Measurements from ENCODE around the gene CERK.
A peak's percentile ranks its signal among the peaks of the same experiment; 100 is the strongest.
"Not testable (repeated sequence)": the region's sequence is repeated elsewhere in the genome, so short reads cannot be mapped to it uniquely, and the experiment has no call there.

Gene CERK, protein sequence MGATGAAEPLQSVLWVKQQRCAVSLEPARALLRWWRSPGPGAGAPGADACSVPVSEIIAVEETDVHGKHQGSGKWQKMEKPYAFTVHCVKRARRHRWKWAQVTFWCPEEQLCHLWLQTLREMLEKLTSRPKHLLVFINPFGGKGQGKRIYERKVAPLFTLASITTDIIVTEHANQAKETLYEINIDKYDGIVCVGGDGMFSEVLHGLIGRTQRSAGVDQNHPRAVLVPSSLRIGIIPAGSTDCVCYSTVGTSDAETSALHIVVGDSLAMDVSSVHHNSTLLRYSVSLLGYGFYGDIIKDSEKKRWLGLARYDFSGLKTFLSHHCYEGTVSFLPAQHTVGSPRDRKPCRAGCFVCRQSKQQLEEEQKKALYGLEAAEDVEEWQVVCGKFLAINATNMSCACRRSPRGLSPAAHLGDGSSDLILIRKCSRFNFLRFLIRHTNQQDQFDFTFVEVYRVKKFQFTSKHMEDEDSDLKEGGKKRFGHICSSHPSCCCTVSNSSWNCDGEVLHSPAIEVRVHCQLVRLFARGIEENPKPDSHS

DNA sequence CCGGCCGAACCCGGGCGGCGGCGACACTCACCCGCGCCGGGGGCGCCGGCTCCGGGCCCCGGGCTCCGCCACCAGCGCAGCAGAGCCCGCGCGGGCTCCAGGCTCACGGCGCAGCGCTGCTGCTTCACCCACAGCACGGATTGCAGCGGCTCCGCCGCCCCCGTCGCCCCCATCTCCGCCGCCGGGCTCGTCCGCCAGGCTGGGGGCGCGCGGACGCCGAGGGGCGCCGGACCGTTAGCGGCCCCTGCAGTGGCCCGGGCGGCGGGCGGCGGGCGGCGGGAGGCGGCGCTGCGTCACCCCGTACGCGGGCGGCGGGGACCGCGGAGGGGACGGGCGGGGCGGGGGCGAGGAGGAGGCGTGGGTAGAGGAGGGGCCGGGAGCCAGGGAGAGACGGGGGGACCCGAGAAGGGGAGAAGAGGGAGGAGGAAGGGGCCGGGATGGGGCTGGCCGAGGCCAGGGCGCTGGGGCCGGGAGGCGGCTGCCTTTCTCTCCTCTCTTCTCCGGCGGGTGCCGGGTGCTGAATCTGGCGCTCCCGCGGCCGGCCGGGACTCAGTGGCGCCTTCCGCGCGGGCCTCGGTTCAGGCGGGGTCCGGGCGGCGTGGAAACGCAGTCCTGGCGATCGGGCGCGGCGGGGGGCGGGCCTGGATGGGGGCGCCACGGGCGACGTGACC is at the start of gene CERK:
Gene CERK, minus strand, starts transcription at position 277 of the 671 bp plus-strand sequence. Its CDS starts 104 bp downstream, at position 173.
- no peak for DNase-seq (ENCODE audit: low read depth, low spot score)
- peak within 1 kb of the TSS; percentile 79 for H3K9ac ChIP-seq (ENCODE audit: insufficient read length, low read depth)
- no peaks in the 10 kb centered on the region for H3K27me3 ChIP-seq (ENCODE audit: insufficient read depth, insufficient read length)
- H3K9me3 ChIP-seq (ENCODE audit: insufficient read depth, low read length), result no peaks in the 10 kb centered on the region
- peaks cover 11% of the 10 kb centered on the region for H3K36me3 ChIP-seq (ENCODE audit: insufficient read depth, insufficient read length, low read length)
- no peak for TF ChIP-seq SUZ12 (IDR thresholded peaks at IDR 0.05; ENCODE audit: extremely low read depth, insufficient read depth, insufficient read length)
- H3K4me3 ChIP-seq (ENCODE audit: insufficient read length, low read depth), result peak within 1 kb of the TSS; percentile 67
- H3K4me1 ChIP-seq (ENCODE audit: insufficient read depth, insufficient read length), result peaks cover 16% of the 10 kb centered on the region

DNA sequence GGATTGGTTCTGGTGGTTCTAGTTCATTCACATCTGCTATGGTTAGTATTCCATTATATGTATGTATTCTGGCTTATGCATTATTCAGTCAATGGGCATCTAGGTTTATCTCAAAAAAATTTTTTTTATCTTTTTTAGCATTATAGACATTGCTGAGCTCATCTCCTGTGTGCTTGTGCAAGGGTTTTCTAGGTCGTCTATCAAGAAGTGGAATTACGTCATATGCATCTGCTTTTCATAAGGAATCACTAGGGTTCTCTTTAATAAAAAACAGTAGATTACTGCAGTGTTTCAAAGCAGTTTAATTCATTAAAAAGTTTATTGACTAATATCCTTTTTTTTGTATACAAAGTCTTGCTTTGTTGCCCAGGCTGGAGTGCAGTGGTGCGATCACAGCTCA is 45.7 kb upstream of the CERK start:
- H3K9me3 ChIP-seq (ENCODE audit: insufficient read depth, low read length), result no peaks in the 10 kb centered on the region
- no peaks in the 10 kb centered on the region for H3K27me3 ChIP-seq (ENCODE audit: insufficient read depth, insufficient read length)
- TF ChIP-seq ZNF274 (IDR thresholded peaks at IDR 0.05; ENCODE audit: low read depth, low read length) (no peak), YY1 (IDR thresholded peaks at IDR 0.05; ENCODE audit: insufficient read depth, insufficient read length) (no peak), SUZ12 (IDR thresholded peaks at IDR 0.05; ENCODE audit: extremely low read depth, insufficient read depth, insufficient read length) (no peak)
- no peaks in the 10 kb centered on the region for H3K4me1 ChIP-seq (ENCODE audit: insufficient read depth, insufficient read length)
- no peak overlapping the region for H3K4me3 ChIP-seq (ENCODE audit: insufficient read length, low read depth)
- DNase-seq (ENCODE audit: low read depth, low spot score), result no peak
- H3K36me3 ChIP-seq (ENCODE audit: insufficient read depth, insufficient read length, low read length), result peaks cover 13% of the 10 kb centered on the region
- no peak overlapping the region for H3K9ac ChIP-seq (ENCODE audit: insufficient read length, low read depth)

DNA sequence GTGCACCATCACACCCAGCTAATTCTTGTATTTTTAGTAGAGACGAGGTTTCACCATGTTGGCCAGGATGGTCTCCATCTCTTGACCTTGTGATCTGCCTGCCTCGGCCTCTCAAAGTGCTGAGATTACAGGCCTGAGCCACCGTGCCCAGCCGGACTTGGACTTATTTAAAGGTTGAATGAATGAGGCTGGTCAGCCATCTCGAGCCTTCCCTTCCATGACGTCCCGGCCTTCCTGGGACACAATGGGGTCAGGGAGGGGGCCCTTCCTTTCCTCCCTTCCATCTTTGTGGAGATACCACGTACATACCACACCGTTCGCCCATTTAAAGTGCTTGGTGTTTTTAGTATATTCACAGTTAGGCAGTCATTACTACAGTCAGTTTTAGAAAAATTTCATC is 44.1 kb upstream of the CERK start:
- peaks cover 18% of the 10 kb centered on the region for H3K36me3 ChIP-seq (ENCODE audit: insufficient read depth, insufficient read length, low read length)
- H3K27me3 ChIP-seq (ENCODE audit: insufficient read depth, insufficient read length); H3K9ac ChIP-seq (ENCODE audit: insufficient read length, low read depth); H3K4me3 ChIP-seq (ENCODE audit: insufficient read length, low read depth); DNase-seq (ENCODE audit: low read depth, low spot score); H3K4me1 ChIP-seq (ENCODE audit: insufficient read depth, insufficient read length); H3K9me3 ChIP-seq (ENCODE audit: insufficient read depth, low read length): not testable (repeated sequence)

DNA sequence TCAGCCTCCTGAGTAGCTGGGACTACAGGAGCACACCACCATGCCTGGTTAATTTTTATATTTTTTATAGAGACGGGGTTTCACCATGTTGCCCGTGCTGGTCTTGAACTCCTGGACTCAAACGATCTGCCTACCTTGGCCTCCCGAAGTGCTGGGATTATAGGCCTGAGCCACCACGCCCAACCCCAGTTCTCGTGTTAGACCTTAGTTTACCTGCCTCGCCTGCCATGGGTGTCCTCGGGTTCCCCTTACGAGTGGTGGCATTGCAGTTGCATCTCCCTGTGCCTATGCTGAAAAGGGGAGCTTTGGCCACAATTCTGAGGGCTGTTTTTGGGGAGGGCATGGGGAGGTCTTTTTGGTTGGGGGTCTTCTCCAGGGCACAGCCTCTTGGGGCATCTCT is 43.2 kb upstream of the CERK start:
- TF ChIP-seq SUZ12 (IDR thresholded peaks at IDR 0.05; ENCODE audit: extremely low read depth, insufficient read depth, insufficient read length) (no peak), ZNF274 (IDR thresholded peaks at IDR 0.05; ENCODE audit: low read depth, low read length) (no peak), YY1 (IDR thresholded peaks at IDR 0.05; ENCODE audit: insufficient read depth, insufficient read length) (no peak)
- H3K36me3 ChIP-seq (ENCODE audit: insufficient read depth, insufficient read length, low read length), result peaks cover 18% of the 10 kb centered on the region
- H3K9ac ChIP-seq (ENCODE audit: insufficient read length, low read depth), result no peak overlapping the region
- H3K4me1 ChIP-seq (ENCODE audit: insufficient read depth, insufficient read length), result peaks cover 9% of the 10 kb centered on the region
- H3K27me3 ChIP-seq (ENCODE audit: insufficient read depth, insufficient read length), result no peaks in the 10 kb centered on the region
- H3K4me3 ChIP-seq (ENCODE audit: insufficient read length, low read depth), result no peak overlapping the region
- DNase-seq (ENCODE audit: low read depth, low spot score), result no peak
- no peaks in the 10 kb centered on the region for H3K9me3 ChIP-seq (ENCODE audit: insufficient read depth, low read length)

DNA sequence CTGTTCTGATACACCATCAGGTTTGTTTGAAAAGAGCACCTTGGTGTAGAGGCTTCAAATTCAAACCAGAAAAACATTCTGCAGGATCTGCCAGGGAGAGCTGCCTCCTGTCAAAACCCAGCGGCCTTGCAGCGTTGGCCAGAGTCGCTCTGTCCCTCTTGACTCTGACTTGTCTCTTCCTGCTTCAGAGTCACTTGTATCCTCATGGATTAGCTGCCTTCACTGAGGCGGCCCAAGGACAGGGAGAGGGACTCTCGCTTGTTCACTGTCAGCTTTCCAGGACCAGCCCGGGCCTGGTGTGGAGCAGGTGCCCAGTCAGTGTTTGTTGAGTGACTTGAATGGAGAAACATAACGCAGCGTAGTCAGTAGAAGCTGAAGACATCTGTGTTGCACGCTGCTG is 42.4 kb upstream of the CERK start:
- TF ChIP-seq SUZ12 (IDR thresholded peaks at IDR 0.05; ENCODE audit: extremely low read depth, insufficient read depth, insufficient read length) (no peak), YY1 (IDR thresholded peaks at IDR 0.05; ENCODE audit: insufficient read depth, insufficient read length) (no peak), ZNF274 (IDR thresholded peaks at IDR 0.05; ENCODE audit: low read depth, low read length) (no peak)
- Histone ChIP-seq H3K27me3 (ENCODE audit: insufficient read depth, insufficient read length) (no peaks in the 10 kb centered on the region), H3K9ac (ENCODE audit: insufficient read length, low read depth) (no peak overlapping the region), H3K9me3 (ENCODE audit: insufficient read depth, low read length) (no peaks in the 10 kb centered on the region), H3K4me3 (ENCODE audit: insufficient read length, low read depth) (no peak overlapping the region), H3K36me3 (ENCODE audit: insufficient read depth, insufficient read length, low read length) (peaks cover 21% of the 10 kb centered on the region), H3K4me1 (ENCODE audit: insufficient read depth, insufficient read length) (peaks cover 15% of the 10 kb centered on the region)
- no peak for DNase-seq (ENCODE audit: low read depth, low spot score)

DNA sequence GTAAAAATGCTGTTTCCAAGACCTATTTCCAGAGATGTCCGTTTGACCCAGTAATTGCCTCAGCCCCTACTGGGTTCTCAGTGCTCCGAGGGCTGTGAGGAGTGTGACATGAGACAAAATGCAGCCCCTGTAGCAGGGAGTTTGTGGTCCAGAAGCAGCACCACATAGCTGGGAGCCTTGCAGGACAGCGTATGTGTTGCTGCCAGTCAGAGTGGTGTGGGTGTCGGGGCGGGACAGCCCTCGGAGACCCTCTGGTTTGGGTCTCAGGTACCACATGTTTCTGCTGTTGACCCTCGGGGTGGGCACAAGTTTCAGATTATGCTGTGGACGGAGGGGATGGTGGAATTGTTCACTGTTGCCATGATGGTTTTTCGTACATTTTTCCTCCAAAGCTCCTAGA is 41.6 kb upstream of the CERK start:
- H3K4me1 ChIP-seq (ENCODE audit: insufficient read depth, insufficient read length), result peaks cover 20% of the 10 kb centered on the region
- no peak for DNase-seq (ENCODE audit: low read depth, low spot score)
- no peak for TF ChIP-seq YY1 (IDR thresholded peaks at IDR 0.05; ENCODE audit: insufficient read depth, insufficient read length)
- no peak for TF ChIP-seq SUZ12 (IDR thresholded peaks at IDR 0.05; ENCODE audit: extremely low read depth, insufficient read depth, insufficient read length)
- TF ChIP-seq ZNF274 (IDR thresholded peaks at IDR 0.05; ENCODE audit: low read depth, low read length), result no peak
- no peaks in the 10 kb centered on the region for H3K27me3 ChIP-seq (ENCODE audit: insufficient read depth, insufficient read length)
- no peak overlapping the region for H3K9ac ChIP-seq (ENCODE audit: insufficient read length, low read depth)
- no peaks in the 10 kb centered on the region for H3K9me3 ChIP-seq (ENCODE audit: insufficient read depth, low read length)
- peaks cover 17% of the 10 kb centered on the region for H3K36me3 ChIP-seq (ENCODE audit: insufficient read depth, insufficient read length, low read length)
- no peak overlapping the region for H3K4me3 ChIP-seq (ENCODE audit: insufficient read length, low read depth)

DNA sequence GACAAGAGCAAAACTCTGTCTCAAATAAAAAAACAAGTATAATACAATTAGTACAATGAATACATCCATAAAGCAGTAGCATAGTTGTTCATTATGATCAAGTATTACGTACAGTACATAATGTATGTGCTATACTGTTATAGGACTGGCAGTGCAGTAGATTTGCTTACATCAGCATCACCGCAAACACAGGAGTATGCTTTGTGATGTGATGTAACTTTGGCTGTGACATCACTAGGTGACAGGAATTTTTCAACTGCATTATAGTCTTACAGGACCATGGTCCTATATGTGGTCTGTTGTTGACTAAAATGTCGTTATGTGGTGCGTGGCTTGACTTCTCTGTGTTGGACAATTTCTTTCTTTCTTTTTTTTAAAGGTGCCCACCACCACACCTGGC is 41.0 kb upstream of the CERK start:
- H3K4me1 ChIP-seq (ENCODE audit: insufficient read depth, insufficient read length), result peaks cover 24% of the 10 kb centered on the region
- no peak overlapping the region for H3K4me3 ChIP-seq (ENCODE audit: insufficient read length, low read depth)
- DNase-seq (ENCODE audit: low read depth, low spot score), result no peak
- no peak overlapping the region for H3K9ac ChIP-seq (ENCODE audit: insufficient read length, low read depth)
- H3K9me3 ChIP-seq (ENCODE audit: insufficient read depth, low read length), result no peaks in the 10 kb centered on the region
- no peaks in the 10 kb centered on the region for H3K27me3 ChIP-seq (ENCODE audit: insufficient read depth, insufficient read length)
- peaks cover 17% of the 10 kb centered on the region for H3K36me3 ChIP-seq (ENCODE audit: insufficient read depth, insufficient read length, low read length)
- TF ChIP-seq ZNF274 (IDR thresholded peaks at IDR 0.05; ENCODE audit: low read depth, low read length), result no peak
- no peak for TF ChIP-seq YY1 (IDR thresholded peaks at IDR 0.05; ENCODE audit: insufficient read depth, insufficient read length)
- TF ChIP-seq SUZ12 (IDR thresholded peaks at IDR 0.05; ENCODE audit: extremely low read depth, insufficient read depth, insufficient read length), result no peak
